ENCODE data around the gene CHN2. TPM values are rescaled to one million over a fixed set of nuclear protein-coding genes. Genes with fewer than 3 reads are reported as not detected.

CHN2 gene
- polyA plus RNA-seq, 1 experiment, result not detected

GRCh38 chr7:29269935-29270334 is 75.4 kb downstream of the CHN2 start:
- Histone ChIP-seq H3K27me3 (ENCODE audit: control insufficient read depth, insufficient read depth, low read length) (no peaks in the 10 kb centered on the region), H3K4me3 (ENCODE audit: low read depth, low read length) (no peak overlapping the region), H3K9me3 (ENCODE audit: control insufficient read depth, insufficient read depth, low read length) (no peaks in the 10 kb centered on the region), H3K27ac (ENCODE audit: low read depth, low read length) (no peak overlapping the region)
- ChIA-PET POLR2A (no interaction called here), CTCF (no interaction called here)
- no peak for TF ChIP-seq CTCF (IDR thresholded peaks at IDR 0.05; ENCODE audit: low read depth, low read length)
- DNase-seq (ENCODE audit: low read depth, low spot score), result no peak

GRCh38 chr7:29270594-29271318 is 76.2 kb downstream of the CHN2 start:
- CTCF ChIA-PET, result no interaction called here
- Histone ChIP-seq H3K4me3 (ENCODE audit: low read depth, low read length) (no peak overlapping the region), H3K27me3 (ENCODE audit: control insufficient read depth, insufficient read depth, low read length) (no peaks in the 10 kb centered on the region), H3K27ac (ENCODE audit: low read depth, low read length) (no peak overlapping the region), H3K9me3 (ENCODE audit: control insufficient read depth, insufficient read depth, low read length) (no peaks in the 10 kb centered on the region)
- TF ChIP-seq CTCF (IDR thresholded peaks at IDR 0.05; ENCODE audit: low read depth, low read length), result no peak
- no peak for DNase-seq (ENCODE audit: low read depth, low spot score)
- POLR2A ChIA-PET, result no interaction called here

GRCh38 chr7:29271319-29271658 is 76.7 kb downstream of the CHN2 start:
- no peaks in the 10 kb centered on the region for H3K27me3 ChIP-seq (ENCODE audit: control insufficient read depth, insufficient read depth, low read length)
- no peak overlapping the region for H3K4me3 ChIP-seq (ENCODE audit: low read depth, low read length)
- ChIA-PET CTCF (no interaction called here), POLR2A (no interaction called here)
- H3K9me3 ChIP-seq (ENCODE audit: control insufficient read depth, insufficient read depth, low read length), result no peaks in the 10 kb centered on the region
- no peak for DNase-seq (ENCODE audit: low read depth, low spot score)
- H3K27ac ChIP-seq (ENCODE audit: low read depth, low read length), result no peak overlapping the region
- TF ChIP-seq CTCF (IDR thresholded peaks at IDR 0.05; ENCODE audit: low read depth, low read length), result no peak

- ChIA-PET POLR2A (no interaction called here), CTCF (no interaction called here)
- no peaks in the 10 kb centered on the region for H3K9me3 ChIP-seq (ENCODE audit: control insufficient read depth, insufficient read depth, low read length)
- H3K27ac ChIP-seq (ENCODE audit: low read depth, low read length), result no peak overlapping the region
- DNase-seq (ENCODE audit: low read depth, low spot score), result no peak
- no peaks in the 10 kb centered on the region for H3K27me3 ChIP-seq (ENCODE audit: control insufficient read depth, insufficient read depth, low read length)
- no peak for TF ChIP-seq CTCF (IDR thresholded peaks at IDR 0.05; ENCODE audit: low read depth, low read length)
- H3K4me3 ChIP-seq (ENCODE audit: low read depth, low read length), result no peak overlapping the region
These were observed 77.5 kb downstream of the CHN2 start for GRCh38 chr7:29272057-29272456.

GRCh38 chr7:29274146-29275017 is 79.8 kb downstream of the CHN2 start:
- Histone ChIP-seq H3K27ac (ENCODE audit: low read depth, low read length) (no peak overlapping the region), H3K27me3 (ENCODE audit: control insufficient read depth, insufficient read depth, low read length) (no peaks in the 10 kb centered on the region), H3K4me3 (ENCODE audit: low read depth, low read length) (no peak overlapping the region), H3K9me3 (ENCODE audit: control insufficient read depth, insufficient read depth, low read length) (no peaks in the 10 kb centered on the region)
- DNase-seq (ENCODE audit: low read depth, low spot score), result no peak
- TF ChIP-seq CTCF (IDR thresholded peaks at IDR 0.05; ENCODE audit: low read depth, low read length), result no peak
- ChIA-PET CTCF (no interaction called here), POLR2A (no interaction called here)

All from AG04450 (cell line).